ENCODE results near the gene MRGPRD. TPM values are rescaled to one million over a fixed set of nuclear protein-coding genes. Genes with fewer than 3 reads are reported as not detected.

MRGPRD gene
- total and polyA plus RNA-seq, 2 of the 8 experiments (the other 6 are each of a cell fraction or from before 2014, with no cell fraction given) = not detected

DNA sequence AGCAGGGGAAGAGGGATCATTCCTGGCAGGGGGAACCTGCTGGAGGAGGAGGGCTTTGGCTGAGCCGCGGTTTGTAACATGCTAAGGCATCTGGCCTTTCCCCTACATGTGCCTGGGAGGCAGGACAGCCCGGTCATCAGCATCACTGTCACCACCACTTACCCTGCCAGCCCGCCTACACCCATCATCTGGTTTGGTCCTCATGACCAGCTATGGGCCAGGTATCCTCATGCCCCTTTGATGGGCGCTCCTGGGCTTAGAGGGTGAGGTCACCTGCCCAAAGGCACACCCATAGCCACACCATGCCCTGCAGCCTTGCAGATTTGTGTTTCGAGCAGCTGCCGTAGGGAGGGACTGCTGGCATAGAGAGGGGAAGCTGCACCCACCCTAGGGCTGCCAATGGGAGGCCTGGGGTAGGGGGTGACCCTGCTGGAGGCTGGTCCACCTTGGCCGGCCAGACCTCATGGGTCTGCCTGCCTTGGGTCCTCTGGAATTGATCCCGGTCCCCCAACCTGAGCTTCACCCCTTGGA, 29.6 kb upstream of the MRGPRD start (continued):
- TF ChIP-seq, protein P1, sequence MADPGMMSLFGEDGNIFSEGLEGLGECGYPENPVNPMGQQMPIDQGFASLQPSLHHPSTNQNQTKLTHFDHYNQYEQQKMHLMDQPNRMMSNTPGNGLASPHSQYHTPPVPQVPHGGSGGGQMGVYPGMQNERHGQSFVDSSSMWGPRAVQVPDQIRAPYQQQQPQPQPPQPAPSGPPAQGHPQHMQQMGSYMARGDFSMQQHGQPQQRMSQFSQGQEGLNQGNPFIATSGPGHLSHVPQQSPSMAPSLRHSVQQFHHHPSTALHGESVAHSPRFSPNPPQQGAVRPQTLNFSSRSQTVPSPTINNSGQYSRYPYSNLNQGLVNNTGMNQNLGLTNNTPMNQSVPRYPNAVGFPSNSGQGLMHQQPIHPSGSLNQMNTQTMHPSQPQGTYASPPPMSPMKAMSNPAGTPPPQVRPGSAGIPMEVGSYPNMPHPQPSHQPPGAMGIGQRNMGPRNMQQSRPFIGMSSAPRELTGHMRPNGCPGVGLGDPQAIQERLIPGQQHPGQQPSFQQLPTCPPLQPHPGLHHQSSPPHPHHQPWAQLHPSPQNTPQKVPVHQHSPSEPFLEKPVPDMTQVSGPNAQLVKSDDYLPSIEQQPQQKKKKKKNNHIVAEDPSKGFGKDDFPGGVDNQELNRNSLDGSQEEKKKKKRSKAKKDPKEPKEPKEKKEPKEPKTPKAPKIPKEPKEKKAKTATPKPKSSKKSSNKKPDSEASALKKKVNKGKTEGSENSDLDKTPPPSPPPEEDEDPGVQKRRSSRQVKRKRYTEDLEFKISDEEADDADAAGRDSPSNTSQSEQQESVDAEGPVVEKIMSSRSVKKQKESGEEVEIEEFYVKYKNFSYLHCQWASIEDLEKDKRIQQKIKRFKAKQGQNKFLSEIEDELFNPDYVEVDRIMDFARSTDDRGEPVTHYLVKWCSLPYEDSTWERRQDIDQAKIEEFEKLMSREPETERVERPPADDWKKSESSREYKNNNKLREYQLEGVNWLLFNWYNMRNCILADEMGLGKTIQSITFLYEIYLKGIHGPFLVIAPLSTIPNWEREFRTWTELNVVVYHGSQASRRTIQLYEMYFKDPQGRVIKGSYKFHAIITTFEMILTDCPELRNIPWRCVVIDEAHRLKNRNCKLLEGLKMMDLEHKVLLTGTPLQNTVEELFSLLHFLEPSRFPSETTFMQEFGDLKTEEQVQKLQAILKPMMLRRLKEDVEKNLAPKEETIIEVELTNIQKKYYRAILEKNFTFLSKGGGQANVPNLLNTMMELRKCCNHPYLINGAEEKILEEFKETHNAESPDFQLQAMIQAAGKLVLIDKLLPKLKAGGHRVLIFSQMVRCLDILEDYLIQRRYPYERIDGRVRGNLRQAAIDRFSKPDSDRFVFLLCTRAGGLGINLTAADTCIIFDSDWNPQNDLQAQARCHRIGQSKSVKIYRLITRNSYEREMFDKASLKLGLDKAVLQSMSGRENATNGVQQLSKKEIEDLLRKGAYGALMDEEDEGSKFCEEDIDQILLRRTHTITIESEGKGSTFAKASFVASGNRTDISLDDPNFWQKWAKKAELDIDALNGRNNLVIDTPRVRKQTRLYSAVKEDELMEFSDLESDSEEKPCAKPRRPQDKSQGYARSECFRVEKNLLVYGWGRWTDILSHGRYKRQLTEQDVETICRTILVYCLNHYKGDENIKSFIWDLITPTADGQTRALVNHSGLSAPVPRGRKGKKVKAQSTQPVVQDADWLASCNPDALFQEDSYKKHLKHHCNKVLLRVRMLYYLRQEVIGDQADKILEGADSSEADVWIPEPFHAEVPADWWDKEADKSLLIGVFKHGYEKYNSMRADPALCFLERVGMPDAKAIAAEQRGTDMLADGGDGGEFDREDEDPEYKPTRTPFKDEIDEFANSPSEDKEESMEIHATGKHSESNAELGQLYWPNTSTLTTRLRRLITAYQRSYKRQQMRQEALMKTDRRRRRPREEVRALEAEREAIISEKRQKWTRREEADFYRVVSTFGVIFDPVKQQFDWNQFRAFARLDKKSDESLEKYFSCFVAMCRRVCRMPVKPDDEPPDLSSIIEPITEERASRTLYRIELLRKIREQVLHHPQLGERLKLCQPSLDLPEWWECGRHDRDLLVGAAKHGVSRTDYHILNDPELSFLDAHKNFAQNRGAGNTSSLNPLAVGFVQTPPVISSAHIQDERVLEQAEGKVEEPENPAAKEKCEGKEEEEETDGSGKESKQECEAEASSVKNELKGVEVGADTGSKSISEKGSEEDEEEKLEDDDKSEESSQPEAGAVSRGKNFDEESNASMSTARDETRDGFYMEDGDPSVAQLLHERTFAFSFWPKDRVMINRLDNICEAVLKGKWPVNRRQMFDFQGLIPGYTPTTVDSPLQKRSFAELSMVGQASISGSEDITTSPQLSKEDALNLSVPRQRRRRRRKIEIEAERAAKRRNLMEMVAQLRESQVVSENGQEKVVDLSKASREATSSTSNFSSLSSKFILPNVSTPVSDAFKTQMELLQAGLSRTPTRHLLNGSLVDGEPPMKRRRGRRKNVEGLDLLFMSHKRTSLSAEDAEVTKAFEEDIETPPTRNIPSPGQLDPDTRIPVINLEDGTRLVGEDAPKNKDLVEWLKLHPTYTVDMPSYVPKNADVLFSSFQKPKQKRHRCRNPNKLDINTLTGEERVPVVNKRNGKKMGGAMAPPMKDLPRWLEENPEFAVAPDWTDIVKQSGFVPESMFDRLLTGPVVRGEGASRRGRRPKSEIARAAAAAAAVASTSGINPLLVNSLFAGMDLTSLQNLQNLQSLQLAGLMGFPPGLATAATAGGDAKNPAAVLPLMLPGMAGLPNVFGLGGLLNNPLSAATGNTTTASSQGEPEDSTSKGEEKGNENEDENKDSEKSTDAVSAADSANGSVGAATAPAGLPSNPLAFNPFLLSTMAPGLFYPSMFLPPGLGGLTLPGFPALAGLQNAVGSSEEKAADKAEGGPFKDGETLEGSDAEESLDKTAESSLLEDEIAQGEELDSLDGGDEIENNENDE (IDR thresholded peaks at IDR 0.05; ENCODE audit: insufficient replicate concordance, low read length) = no peak
- TF ChIP-seq POLR2A (IDR thresholded peaks at IDR 0.05; ENCODE audit: control extremely low read depth in 1 of 2, low read depth in 2 of 2, low read length in 2 of 2) (no peak), CTBP2 (IDR thresholded peaks at IDR 0.05; ENCODE audit: borderline replicate concordance, insufficient read depth, insufficient read length, low read length) (no peak), MAFK (IDR thresholded peaks at IDR 0.05; ENCODE audit: low read depth, low read length) (no peak), SIX5 (IDR thresholded peaks at IDR 0.05; ENCODE audit: low read depth, low read length) (no peak), RXRA (IDR thresholded peaks at IDR 0.05; ENCODE audit: insufficient read depth, low read depth, low read length) (no peak), SIRT6 (IDR thresholded peaks at IDR 0.05; ENCODE audit: low read length) (no peak), TAF7 (optimal IDR thresholded peaks at IDR 0.05; ENCODE audit: borderline replicate concordance, low read depth, low read length) (no peak), BACH1 (IDR thresholded peaks at IDR 0.05; ENCODE audit: low read length) (no peak), KDM4A (IDR thresholded peaks at IDR 0.05; ENCODE audit: low read depth, low read length, severe bottlenecking) (no peak), JUND (IDR thresholded peaks at IDR 0.05; ENCODE audit: low read length) (no peak)
- TF ChIP-seq, protein P2, sequence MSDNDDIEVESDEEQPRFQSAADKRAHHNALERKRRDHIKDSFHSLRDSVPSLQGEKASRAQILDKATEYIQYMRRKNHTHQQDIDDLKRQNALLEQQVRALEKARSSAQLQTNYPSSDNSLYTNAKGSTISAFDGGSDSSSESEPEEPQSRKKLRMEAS (IDR thresholded peaks at IDR 0.05) = no peak

All from H1 (cell line).